ENCODE data around the gene OGDH.
A peak's percentile ranks its signal among the peaks of the same experiment; 100 is the strongest.
"Not testable (repeated sequence)": the region's sequence is repeated elsewhere in the genome, so short reads cannot be mapped to it uniquely, and the experiment has no call there.

Gene OGDH

DNA sequence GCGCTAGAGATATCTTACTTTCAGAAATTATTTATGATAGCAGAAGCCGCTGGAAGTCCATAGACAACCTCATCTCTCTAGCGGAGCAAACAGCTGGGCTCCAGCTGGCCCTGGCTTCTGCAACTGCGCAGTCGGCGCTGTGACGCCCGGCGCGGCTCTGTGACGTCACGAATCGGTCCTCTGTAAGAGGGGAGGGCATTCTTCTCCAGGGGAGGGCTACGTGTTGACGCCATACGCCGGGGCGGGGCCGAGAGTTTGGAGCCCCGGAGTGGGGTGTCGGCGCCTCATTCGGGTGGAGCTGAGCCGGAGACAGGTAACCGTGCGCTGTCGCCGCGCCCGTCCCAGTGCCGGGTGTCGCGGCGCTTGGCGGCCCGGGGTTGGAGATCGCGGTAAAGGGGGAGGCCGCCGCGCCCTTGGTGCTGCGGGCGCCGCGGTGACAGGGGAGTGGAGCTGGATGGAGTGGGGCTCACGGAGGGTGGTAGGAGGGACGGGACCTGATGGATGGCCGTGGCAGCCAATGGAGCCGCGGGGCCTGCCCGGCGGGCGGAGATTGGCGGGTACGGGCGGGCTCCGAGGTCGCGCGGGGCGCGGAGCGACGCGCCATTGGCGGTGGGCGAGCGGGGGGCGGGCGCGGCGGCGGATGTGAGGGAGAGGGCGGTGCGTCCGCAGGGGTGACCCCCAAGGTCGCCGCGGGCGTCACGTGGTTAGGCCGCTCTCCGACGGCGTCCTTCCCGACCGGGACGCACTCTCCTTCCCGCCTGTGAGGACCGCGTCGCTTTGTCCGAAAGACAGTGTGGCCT lies at the start of gene OGDH:
Gene OGDH (plus strand): TSS at position 287 of the 800 bp plus-strand sequence. CDS start 17,717 bp downstream, outside the sequence.
- ATAC-seq, result peak; percentile 97 to 98

DNA sequence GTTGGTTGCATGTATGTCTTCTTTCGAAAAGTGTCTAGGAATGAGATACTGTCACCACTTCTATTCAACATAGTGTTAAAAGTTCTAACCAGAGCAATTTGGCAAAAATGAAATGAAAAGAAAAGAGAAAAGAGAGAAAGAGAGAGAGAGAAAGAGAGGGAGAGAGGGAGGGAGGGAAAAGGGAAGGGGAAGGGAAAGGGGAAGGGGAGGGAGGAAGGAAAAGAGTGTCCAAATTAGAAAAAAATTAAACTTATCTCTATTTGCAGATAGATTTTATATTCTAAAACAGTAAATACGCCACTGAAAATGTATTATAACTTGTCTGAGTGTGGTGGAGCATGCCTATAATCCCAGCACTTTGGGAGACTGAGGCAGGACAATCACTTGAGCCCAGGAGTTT lies 48.9 kb upstream of the OGDH start:
- no peak for ATAC-seq

DNA sequence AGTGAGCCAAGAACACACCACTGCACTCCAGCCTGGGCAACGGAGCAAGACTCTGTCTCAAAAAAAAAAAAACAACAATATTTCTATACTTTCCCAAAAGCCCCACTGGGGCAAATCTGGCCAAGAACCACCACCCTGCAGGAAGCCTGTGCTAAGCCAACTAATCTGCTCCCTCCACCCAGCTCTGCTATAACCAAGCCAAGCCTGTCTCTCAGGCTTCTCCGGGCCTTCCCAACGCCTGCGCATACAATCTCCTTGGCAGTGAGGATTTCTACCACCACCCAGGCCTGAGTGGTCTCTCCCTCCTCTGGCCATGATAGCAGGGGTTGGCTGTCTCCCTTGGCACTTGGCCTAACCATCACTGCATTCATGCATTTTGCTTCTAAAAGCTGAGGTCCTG lies 46.9 kb upstream of the OGDH start:
- ATAC-seq, result no peak

DNA sequence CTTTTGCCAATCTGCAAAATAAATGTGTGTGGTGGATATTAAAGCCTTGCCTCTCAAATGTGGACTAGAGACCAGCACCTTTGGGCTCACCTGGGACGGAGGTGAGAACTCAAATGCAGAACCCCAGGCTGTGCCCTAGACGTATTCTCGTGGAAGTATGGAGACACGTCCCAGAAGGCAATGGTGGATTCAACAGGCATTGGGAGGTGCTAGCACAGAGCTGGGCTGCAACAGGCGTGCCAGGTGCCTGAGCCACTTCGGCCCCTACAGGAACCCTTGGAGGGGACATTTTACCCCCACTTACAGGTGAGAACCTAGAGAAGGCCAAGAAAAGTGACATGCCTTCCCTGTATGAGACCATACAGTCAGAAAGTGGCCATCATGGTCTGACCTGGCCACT lies 44.9 kb upstream of the OGDH start:
- no peak for ATAC-seq

- no peak for ATAC-seq
These were observed 44.3 kb upstream of the OGDH start for GRCh38 chr7:44561962-44562621.

DNA sequence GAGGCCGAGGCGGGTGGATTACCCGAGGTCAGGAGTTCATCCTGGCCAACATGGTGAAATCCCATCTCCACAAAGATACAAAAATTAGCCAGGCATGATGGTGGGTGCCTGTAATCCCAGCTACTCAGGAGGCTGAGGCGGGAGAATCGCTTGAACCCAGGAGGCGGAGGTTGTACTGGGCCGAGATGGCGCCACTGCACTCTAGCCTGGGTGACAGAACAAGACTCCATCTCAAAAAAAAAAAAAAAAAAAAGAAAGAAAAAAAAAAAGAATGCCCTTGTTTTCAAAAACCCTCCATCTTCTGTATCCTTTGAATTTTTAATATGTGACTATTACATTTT lies 43.8 kb upstream of the OGDH start:
- not testable (repeated sequence) for ATAC-seq

GRCh38 chr7:44563171-44563679 lies 43.2 kb upstream of the OGDH start:
- no peak for ATAC-seq

DNA sequence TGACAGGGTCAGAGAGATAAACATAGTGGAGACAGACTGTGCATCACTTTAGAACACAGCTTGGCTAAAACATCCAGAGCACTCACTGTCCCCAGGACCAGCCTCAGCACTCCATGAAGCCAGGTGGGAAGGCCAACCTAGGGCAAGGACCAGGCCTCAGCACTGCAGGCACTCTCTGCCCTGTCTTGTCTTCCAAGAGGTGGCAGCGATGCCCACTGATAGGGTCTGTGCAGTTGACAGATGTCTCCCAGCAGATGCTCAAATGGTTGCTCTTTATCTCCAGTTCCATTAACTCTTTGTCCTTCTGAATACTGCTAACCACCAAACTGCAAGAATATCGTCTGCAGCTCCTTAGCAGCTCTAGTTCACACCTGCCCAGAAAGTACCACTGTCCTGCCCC lies 41.8 kb upstream of the OGDH start:
- no peak for ATAC-seq

DNA sequence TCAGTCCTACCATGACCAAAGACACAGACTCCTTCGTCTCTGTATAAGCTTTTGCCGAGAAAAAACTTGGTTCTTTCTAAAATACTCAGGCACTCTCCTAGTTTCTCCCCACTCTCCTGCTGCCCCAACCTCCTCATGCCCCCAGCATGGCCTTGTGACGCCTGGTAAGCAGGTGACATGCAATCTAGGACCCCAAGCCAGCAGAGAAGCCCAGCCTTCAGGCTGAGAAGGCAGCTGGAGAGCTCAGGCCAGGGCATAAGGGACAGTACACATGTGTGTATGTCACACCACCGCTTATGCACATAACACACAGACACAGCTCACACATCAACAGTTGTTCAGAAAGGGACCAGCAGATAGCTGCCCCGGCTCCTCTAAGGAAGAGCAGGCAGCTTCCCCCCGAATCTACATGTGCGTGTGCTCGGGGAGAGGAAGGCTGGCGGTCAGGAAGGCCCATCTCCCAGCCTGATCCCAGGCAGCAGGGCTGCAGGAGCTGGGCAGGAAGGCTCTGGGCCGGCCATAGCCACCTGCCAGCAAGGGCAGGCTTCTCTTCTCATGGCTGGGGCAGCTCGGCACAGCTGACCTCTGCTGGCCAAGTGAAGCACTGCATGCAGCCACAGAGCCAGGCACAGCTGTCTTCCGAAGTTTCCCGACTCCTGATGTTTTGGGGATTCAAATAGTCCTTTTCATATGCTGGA lies 41.2 kb upstream of the OGDH start:
- peak; percentile 72 to 87 for ATAC-seq

- peak; percentile 11 to 24 for ATAC-seq
These were observed 40.5 kb upstream of the OGDH start for GRCh38 chr7:44565795-44566559.

GRCh38 chr7:44566680-44567079 lies 39.7 kb upstream of the OGDH start:
- no peak for ATAC-seq

DNA sequence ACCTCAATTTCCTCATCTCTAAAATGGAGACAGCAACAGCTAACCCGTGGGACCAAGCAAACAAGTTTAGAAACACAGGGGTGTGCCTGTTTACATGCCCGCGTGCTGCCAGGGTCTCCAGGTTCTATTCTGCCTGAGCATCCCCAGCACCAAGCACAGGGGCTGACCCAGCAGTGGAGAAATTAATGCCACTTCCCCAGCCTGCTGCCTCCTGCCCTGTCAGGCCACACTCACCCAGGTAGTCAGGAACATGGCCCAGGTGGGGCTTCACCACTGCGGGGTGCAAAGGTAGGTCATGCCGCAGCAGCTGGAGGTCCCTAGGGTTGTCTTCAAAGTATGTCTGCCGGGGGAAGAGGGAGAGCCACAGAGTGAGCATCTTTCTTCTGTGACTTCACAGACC lies 38.5 kb upstream of the OGDH start:
- ATAC-seq, result no peak

DNA sequence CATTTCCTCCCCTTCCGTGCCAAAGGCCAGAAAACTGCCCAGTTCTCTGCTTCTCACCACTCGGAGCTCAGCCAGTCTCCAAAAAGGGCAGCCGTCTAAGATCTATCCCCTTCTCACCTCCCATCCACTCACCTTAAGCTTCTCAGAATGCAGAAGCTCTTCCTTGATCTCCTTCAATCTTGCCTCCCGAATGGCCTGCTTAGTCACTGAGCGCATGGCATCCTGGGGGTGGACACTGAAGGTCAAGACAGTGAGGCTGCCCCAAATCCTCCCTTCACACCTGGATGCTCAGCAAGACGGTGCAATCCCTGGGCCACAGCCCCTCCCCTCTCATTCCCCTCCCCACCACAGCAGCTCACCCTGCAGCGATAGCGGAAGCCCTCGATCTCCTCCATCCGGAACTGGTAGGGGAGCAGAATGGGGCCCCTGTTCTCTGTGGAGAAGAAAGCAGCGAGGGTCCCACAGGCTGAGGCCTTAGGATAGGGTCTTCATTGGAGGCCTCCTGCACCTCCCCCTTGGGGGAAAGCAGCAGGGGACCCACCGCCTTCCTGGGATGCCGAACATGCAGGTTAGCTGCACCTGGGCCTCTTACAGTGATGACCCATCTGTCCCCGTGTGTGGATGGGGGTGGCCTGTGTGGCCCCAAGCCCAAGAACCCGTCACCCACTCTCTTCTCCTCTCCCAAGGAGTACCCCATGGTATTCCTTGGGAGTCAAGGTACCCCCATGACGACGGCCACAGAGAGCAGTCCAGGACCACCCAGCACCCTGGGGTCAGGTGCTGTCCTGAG lies 37.5 kb upstream of the OGDH start:
- no peak for ATAC-seq

GRCh38 chr7:44569959-44570358 lies 36.5 kb upstream of the OGDH start:
- no peak for ATAC-seq

- no peak for ATAC-seq
These were observed 33.7 kb upstream of the OGDH start for GRCh38 chr7:44572771-44573170.

DNA sequence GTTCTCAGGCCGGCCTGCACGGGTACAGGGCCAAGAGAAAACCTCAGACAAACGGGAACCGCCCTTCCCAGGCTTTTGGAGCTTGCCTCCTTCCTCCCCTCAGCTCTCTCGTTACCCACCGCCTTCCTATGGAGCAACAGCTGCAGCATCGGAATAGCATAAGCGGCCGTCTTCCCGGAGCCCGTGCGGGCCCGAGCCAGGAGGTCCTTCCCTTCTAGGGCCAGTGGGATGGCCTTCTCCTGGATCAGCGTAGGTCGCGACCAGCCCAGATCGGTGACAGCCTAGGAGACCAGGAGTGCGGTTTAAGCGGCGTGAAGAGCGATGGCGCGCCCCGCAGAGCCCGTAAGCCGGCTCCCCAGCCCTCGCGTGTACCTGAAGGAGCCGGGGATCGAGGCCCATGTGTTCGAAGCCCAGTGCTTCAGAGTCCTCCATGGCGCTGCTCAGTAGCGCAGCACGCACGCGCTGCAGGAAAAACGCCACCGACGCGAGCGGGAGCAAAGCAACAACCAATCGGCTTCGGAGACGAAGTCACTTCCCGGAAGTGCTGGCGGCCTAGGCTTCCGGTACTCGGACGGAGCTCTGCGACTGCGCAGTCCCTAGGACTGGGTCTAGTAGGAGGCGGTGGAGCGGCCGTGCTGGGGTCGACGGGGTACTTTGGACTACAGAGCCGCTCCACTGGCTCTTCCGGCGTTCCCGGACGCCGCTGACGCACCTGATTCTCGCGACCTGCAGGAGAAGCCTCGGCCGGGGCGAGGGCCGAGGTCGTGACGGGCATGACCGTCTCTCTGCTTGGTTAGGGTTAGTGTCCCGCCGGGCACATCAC lies 32.8 kb upstream of the OGDH start, which contains the start of gene DDX56:
Gene DDX56 (minus strand): TSS at position 445 of the 823 bp plus-strand sequence. CDS start 13 bp downstream, at position 432.
- peak; percentile 94 to 96 for ATAC-seq

DNA sequence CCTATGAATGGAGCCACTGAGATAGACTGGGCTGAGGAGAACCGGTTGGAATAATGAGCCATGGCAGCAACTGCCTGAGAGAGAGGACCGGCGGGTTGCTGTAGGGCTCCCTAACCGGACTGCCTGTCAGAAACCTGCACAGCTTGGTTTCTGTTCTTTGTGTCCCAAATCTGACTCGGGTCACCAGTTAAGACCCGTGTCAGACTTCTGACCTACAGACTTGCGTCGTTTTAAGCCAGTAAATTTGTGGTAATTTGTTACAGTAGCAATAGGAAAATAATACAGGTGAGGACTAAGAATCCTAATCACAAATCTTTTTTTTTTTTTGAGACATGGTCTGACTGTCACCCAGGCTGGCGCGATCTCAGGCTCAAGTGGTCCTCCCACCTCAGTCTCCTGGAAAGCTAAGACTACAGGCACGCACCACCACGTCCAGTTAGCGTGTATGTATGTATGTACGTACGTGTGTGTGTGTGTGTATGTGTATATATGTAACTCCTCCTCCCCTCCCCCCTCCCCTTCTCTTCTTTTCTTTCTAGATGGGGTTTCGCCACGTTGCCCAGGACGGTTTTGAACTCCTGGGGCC lies 32.0 kb upstream of the OGDH start:
- ATAC-seq, result no peak

- ATAC-seq, result no peak
These were observed 31.4 kb upstream of the OGDH start for GRCh38 chr7:44575054-44575453.

DNA sequence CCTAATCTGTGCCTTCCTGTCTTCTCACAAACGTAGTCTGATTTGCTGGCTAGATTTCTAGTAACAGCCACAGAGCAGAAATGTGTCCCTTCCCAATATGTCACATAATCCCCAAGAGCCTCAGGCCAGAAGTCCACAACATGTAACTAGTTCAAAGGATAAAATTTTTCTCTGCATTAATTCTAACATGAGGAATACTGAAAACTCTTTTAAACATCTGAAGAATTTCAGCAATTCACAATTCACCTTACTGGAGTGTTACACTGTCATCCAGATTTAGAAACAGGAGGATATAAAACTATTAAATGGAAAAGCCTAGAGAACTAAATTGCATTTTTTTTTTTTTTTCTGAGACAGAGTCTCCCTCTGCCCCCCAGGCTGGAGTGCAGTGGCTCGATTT lies 30.2 kb upstream of the OGDH start:
- ATAC-seq, result no peak

Data from activated CD4-positive, CD25-positive, alpha-beta regulatory T cell treated with anti-CD3 and anti-CD28 coated beads, Interleukin-2, amount 50 U/mL, for 24 hours (primary cell).